Measurements from ENCODE around the gene DYNC1H1.

GRCh38 chr14:102085488-102085887 lies 121.1 kb downstream of the DYNC1H1 start:
- no peak for TF ChIP-seq CTCF (IDR thresholded peaks at IDR 0.05)
- TF ChIP-seq POLR2A (IDR thresholded peaks at IDR 0.05), result no peak

Data from lower leg skin (tissue), 3 donors.